OCI-LY7 (cell line): ENCODE measurements around the gene IGFN1. TPM values are rescaled to one million over a fixed set of nuclear protein-coding genes. Genes with fewer than 3 reads are reported as not detected.

Experiments used
- BruUV-seq: library from RNA; stranded (reverse); fragments of 400-500 nt; replicated peaks from 2 replicates; lab custom pipeline; 2021; lab: Mats Ljungman, UMichigan
- CTCF ChIA-PET: fragments of 300-600 bp; sonication (Branson Sonifier 250); formaldehyde crosslinking; loops from one replicate; lab custom pipeline; 2022; ENCODE audit warnings: antibody characterized with exemption; ENCODE audit not compliant: unreplicated experiment; lab: Charles Lee
- POLR2A ChIA-PET: fragments of 300-600 bp; sonication (Branson Sonifier 250); formaldehyde crosslinking; loops from one replicate; lab custom pipeline; 2022; ENCODE audit warnings: antibody characterized with exemption; lab: Charles Lee
- DNase-seq: peaks from one replicate; pipeline ENCODE4 v3.0.0-alpha.2; 2015; ENCODE audit warnings: low spot score
- H2AFZ ChIP-seq: fragments of 200-600 bp; sonication (generic), shearing (Covaris generic); 2 replicates; pipeline ENCODE4 v1.6.1; 2014; ENCODE audit warnings: mild to moderate bottlenecking, antibody characterized with exemption, low read length, moderate library complexity
- H3K27ac ChIP-seq: fragments of 200-600 bp; sonication (generic); 2 replicates; pipeline ENCODE4 v1.5.1; 2014; ENCODE audit warnings: mixed run types, low read depth, mild to moderate bottlenecking, moderate library complexity, low read length, inconsistent platforms; ENCODE audit not compliant: poor library complexity, severe bottlenecking
- H3K36me3 ChIP-seq: fragments of 200-600 bp; sonication (generic); 2 replicates; pipeline ENCODE4 v1.6.1; 2014; ENCODE audit warnings: mild to moderate bottlenecking, antibody characterized with exemption, low read length, moderate library complexity, mixed read lengths; ENCODE audit not compliant: insufficient read depth
- H3K4me1 ChIP-seq: fragments of 200-600 bp; sonication (generic); 2 replicates; pipeline ENCODE4 v1.5.1; 2014; ENCODE audit warnings: mild to moderate bottlenecking, low read length; ENCODE audit not compliant: insufficient read depth, poor library complexity, severe bottlenecking
- H3K4me2 ChIP-seq: fragments of 200-600 bp; sonication (generic); 2 replicates; pipeline ENCODE4 v1.6.1; 2014; ENCODE audit warnings: mild to moderate bottlenecking, low read length
- H3K4me3 ChIP-seq: fragments of 200-600 bp; sonication (generic); 2 replicates; pipeline ENCODE4 v1.5.1; 2014; ENCODE audit warnings: mild to moderate bottlenecking, low read depth, low read length; ENCODE audit not compliant: poor library complexity, severe bottlenecking
- H3K79me2 ChIP-seq: fragments of 200-600 bp; sonication (generic); 2 replicates; pipeline ENCODE4 v1.6.1; 2016; ENCODE audit warnings: low read depth, mild to moderate bottlenecking, low read length, moderate library complexity, mixed read lengths; ENCODE audit not compliant: insufficient read depth
- H3K9me2 ChIP-seq: fragments of 200-600 bp; sonication (generic); 2 replicates; pipeline ENCODE4 v1.6.1; 2016; ENCODE audit warnings: mild to moderate bottlenecking, low read length, mixed read lengths; ENCODE audit not compliant: insufficient read depth
- H3K9me3 ChIP-seq: fragments of 200-600 bp; sonication (generic); 2 replicates; pipeline ENCODE4 v1.6.1; 2014; ENCODE audit warnings: mild to moderate bottlenecking, mixed run types, low read length, mixed read lengths
- H4K20me1 ChIP-seq: fragments of 200-600 bp; sonication (generic); 2 replicates; pipeline ENCODE4 v1.6.1; 2014; ENCODE audit warnings: mild to moderate bottlenecking, antibody characterized with exemption, low read length, moderate library complexity, mixed read lengths; ENCODE audit not compliant: insufficient read depth
- EZH2phosphoT487 ChIP-seq: fragments of 200-600 bp; sonication (generic); IDR thresholded peaks from 2 replicates; pipeline ENCODE4 v1.6.1; 2018; ENCODE audit warnings: low read depth, borderline replicate concordance, mild to moderate bottlenecking, mixed run types, antibody characterized with exemption, low read length, moderate library complexity, mixed read lengths
- intact Hi-C: fragments of 100-400 bp; cut with micrococcal nuclease; formaldehyde crosslinking; loops from one replicate; pipeline ENCODE4 v1.10.0; 2022; ENCODE audit not compliant: unreplicated experiment
- total RNA-seq, 2 experiments: library from RNA; depleted of rRNA in 1 of 2; stranded (reverse); fragments of >200 nt in 1 of 2; shearing (Covaris generic) in 1 of 2; gene quantifications; 2 replicates each; pipeline ENCODE4 v1.2.3, GENCODE V29; 2014 to 2022
- TF ChIP-seq, protein P1 (sequence below): fragments of 200-600 bp; sonication (generic); conservative IDR thresholded peaks from 2 replicates; pipeline ENCODE4 v1.5.1; 2014; ENCODE audit warnings: mild to moderate bottlenecking, antibody characterized with exemption, low read length, moderate library complexity, mixed read lengths

The IGFN1 gene
- total RNA-seq, 2 experiments from 2014 or later: not detected

DNA sequence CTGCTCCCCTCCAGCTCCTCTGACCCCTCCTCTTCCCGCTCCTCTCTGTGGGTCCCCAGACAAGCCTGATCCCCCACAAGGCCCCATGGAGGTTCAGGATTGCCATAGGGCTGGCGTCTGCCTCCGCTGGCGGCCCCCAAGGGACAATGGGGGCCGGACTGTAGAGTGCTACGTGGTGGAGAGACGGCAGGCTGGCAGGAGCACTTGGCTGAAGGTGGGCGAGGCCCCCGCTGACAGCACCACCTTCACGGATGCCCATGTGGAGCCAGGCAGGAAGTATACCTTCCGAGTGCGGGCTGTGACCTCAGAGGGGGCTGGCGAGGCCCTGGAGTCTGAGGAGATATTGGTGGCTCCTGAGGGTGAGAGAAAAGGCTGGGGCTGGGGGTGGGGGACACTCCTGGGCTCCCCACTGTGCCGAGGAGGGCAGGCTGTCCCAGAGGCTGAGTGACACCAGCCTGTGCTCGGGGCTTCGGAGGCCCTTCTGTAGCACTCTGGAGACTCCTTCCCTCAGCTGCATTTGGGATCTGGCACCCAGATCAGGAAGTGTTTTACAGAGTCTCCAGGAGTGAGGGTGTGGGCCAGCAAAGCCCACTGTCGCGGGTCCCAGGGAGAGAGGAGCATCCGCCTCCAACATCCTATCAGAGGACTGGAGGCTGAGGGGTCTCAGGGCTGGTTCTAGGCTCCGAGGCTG, 25.9 kb downstream of the IGFN1 start:
- H3K79me2 ChIP-seq: no peaks in the 10 kb centered on the region
- no peaks in the 10 kb centered on the region for H3K9me2 ChIP-seq
- peaks cover 5% of the 10 kb centered on the region for H3K4me1 ChIP-seq
- no peak for DNase-seq
- ChIA-PET POLR2A (no interaction called here), CTCF (no interaction called here)
- H3K4me2 ChIP-seq: no peak overlapping the region
- no peaks in the 10 kb centered on the region for H3K36me3 ChIP-seq
- H3K4me3 ChIP-seq: no peak overlapping the region
- TF ChIP-seq EZH2phosphoT487: no peak
- TF ChIP-seq, protein P1, sequence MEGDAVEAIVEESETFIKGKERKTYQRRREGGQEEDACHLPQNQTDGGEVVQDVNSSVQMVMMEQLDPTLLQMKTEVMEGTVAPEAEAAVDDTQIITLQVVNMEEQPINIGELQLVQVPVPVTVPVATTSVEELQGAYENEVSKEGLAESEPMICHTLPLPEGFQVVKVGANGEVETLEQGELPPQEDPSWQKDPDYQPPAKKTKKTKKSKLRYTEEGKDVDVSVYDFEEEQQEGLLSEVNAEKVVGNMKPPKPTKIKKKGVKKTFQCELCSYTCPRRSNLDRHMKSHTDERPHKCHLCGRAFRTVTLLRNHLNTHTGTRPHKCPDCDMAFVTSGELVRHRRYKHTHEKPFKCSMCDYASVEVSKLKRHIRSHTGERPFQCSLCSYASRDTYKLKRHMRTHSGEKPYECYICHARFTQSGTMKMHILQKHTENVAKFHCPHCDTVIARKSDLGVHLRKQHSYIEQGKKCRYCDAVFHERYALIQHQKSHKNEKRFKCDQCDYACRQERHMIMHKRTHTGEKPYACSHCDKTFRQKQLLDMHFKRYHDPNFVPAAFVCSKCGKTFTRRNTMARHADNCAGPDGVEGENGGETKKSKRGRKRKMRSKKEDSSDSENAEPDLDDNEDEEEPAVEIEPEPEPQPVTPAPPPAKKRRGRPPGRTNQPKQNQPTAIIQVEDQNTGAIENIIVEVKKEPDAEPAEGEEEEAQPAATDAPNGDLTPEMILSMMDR: no peak
- no peak overlapping the region for H3K27ac ChIP-seq
- H3K9me3 ChIP-seq: no peaks in the 10 kb centered on the region
- no peaks in the 10 kb centered on the region for H4K20me1 ChIP-seq
- no TSS peak for BruUV-seq
- intact Hi-C loops: no loop called here
- H2AFZ ChIP-seq: no peak overlapping the region

- Histone ChIP-seq H3K79me2 (no peaks in the 10 kb centered on the region), H4K20me1 (no peaks in the 10 kb centered on the region), H3K9me2 (no peaks in the 10 kb centered on the region), H3K4me1 (peaks cover 5% of the 10 kb centered on the region), H3K36me3 (no peaks in the 10 kb centered on the region), H2AFZ (no peak overlapping the region), H3K4me2 (no peak overlapping the region), H3K4me3 (no peak overlapping the region), H3K27ac (no peak overlapping the region), H3K9me3 (no peaks in the 10 kb centered on the region)
- ChIA-PET CTCF (interaction anchor here (0.6 kb wide), 1 partner anchor 548 kb away, joined by 4 read pairs; the partner anchor contains the start of gene DDX59), POLR2A (interaction anchor here (0.6 kb wide), 1 partner anchor 72 kb away, joined by 3 read pairs; no protein-coding TSS in a partner anchor)
- intact Hi-C loops: no loop called here
- DNase-seq: no peak
- no TSS peak for BruUV-seq
- no peak for TF ChIP-seq EZH2phosphoT487
- TF ChIP-seq, protein P1: no peak
Observed at GRCh38 chr1:201217146-201217545, 26.5 kb downstream of the IGFN1 start.

- no TSS peak for BruUV-seq
- POLR2A ChIA-PET: no interaction called here
- H4K20me1 ChIP-seq: no peaks in the 10 kb centered on the region
- H3K27ac ChIP-seq: no peak overlapping the region
- H3K4me3 ChIP-seq: no peak overlapping the region
- no peak for DNase-seq
- TF ChIP-seq, protein P1: no peak
- TF ChIP-seq EZH2phosphoT487: no peak
- no peak overlapping the region for H2AFZ ChIP-seq
- H3K4me2 ChIP-seq: no peak overlapping the region
- CTCF ChIA-PET: interaction anchor here (0.6 kb wide), 1 partner anchor 548 kb away, joined by 4 read pairs; the partner anchor contains the start of gene DDX59
- peaks cover 5% of the 10 kb centered on the region for H3K4me1 ChIP-seq
- no peaks in the 10 kb centered on the region for H3K79me2 ChIP-seq
- no peaks in the 10 kb centered on the region for H3K36me3 ChIP-seq
- H3K9me2 ChIP-seq: no peaks in the 10 kb centered on the region
- no peaks in the 10 kb centered on the region for H3K9me3 ChIP-seq
- intact Hi-C loops: no loop called here
Observed at GRCh38 chr1:201217851-201218250, 27.2 kb downstream of the IGFN1 start.
